DND-41 (cell line): ENCODE results near the gene WFIKKN2.

Experiments used
- ATAC-seq: fragments of 200-7000 bp; cut with Tn5 transposase; 3 replicates; pipeline ENCODE4 v1.9.1; 2021; ENCODE audit warnings: low read depth; ENCODE audit not compliant: insufficient read depth
- DNase-seq: peaks from one replicate; pipeline ENCODE4 v3.0.0-alpha.2; 2020
- H2AFZ ChIP-seq: 2 replicates; pipeline ENCODE4 v1.6.0; 2012; ENCODE audit warnings: low read depth, low read length
- H3K27ac ChIP-seq: 2 replicates; pipeline ENCODE4 v1.5.1; 2012; ENCODE audit warnings: low read length, inconsistent platforms
- H3K27me3 ChIP-seq: fragments of 200-600 bp; sonication (generic); 2 replicates; pipeline ENCODE4 v1.6.0; 2012; ENCODE audit warnings: low read length, mild to moderate bottlenecking, inconsistent platforms; ENCODE audit not compliant: insufficient read depth, poor library complexity
- H3K36me3 ChIP-seq: 2 replicates; pipeline ENCODE4 v1.5.1; 2012; ENCODE audit warnings: low read length, inconsistent platforms; ENCODE audit not compliant: insufficient read depth
- H3K4me1 ChIP-seq: 2 replicates; pipeline ENCODE4 v1.5.1; 2012; ENCODE audit warnings: mild to moderate bottlenecking, low read length; ENCODE audit not compliant: insufficient read depth
- H3K4me2 ChIP-seq: 2 replicates; pipeline ENCODE4 v1.6.0; 2012; ENCODE audit warnings: mild to moderate bottlenecking, moderate library complexity, low read length, inconsistent platforms; ENCODE audit not compliant: insufficient read depth
- H3K4me3 ChIP-seq, 2 experiments: fragments of 200-600 bp in 1 of 2; shearing (Covaris generic) in 1 of 2; 2 replicates each; pipeline ENCODE4 v1.5.1; 2012 to 2016; ENCODE audit warnings: inconsistent platforms in 2 of 2, low read length in 2 of 2, mild to moderate bottlenecking in 2 of 2, low read depth in 1 of 2, moderate library complexity in 1 of 2
- H3K79me2 ChIP-seq: 2 replicates; pipeline ENCODE4 v1.6.0; 2012; ENCODE audit warnings: low read length, inconsistent platforms; ENCODE audit not compliant: insufficient read depth
- H3K9ac ChIP-seq: 2 replicates; pipeline ENCODE4 v1.6.0; 2012; ENCODE audit warnings: low read depth, mild to moderate bottlenecking, inconsistent platforms, low read length, moderate library complexity
- H3K9me3 ChIP-seq: 2 replicates; pipeline ENCODE4 v1.5.1; 2012; ENCODE audit warnings: low read length, moderate library complexity, mild to moderate bottlenecking, inconsistent platforms; ENCODE audit not compliant: insufficient read depth, severe bottlenecking
- H4K20me1 ChIP-seq: 2 replicates; pipeline ENCODE4 v1.6.0; 2012; ENCODE audit warnings: low read length; ENCODE audit not compliant: insufficient read depth
- EZH2 ChIP-seq: IDR thresholded peaks from 3 replicates; pipeline ENCODE4 v1.6.1; 2012; ENCODE audit warnings: borderline replicate concordance, low read depth, mild to moderate bottlenecking, moderate library complexity, low read length, inconsistent platforms; ENCODE audit not compliant: severe bottlenecking
- TF ChIP-seq, protein P1 (sequence below): IDR thresholded peaks from 2 replicates; pipeline ENCODE4 v1.5.1; 2012; ENCODE audit warnings: borderline replicate concordance, low read length, moderate library complexity, mild to moderate bottlenecking; ENCODE audit not compliant: poor library complexity, severe bottlenecking; ENCODE audit errors: extremely low read depth

The WFIKKN2 gene

DNA sequence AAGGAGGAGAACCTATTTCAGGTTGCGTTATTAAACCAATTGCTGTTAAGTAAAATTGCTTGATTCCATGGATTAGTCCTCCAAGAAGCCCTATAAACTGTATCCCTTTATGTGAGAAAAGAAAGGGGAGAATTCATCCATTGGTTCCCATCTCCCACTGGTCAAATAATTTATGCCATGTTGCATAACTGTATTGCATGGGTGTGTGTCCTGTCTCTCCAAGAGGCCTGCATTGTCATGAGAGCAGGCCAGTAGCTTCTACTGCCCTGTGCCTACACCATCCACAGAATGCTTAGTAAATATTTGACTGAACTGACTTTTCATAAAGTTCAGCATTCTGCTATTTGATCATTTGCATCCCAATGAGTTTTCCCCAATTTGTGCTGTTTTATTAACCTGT lies 42.5 kb downstream of the WFIKKN2 start:
- Histone ChIP-seq H3K27ac (no peak overlapping the region), H3K27me3 (no peaks in the 10 kb centered on the region), H3K4me3 (no peak overlapping the region), H3K79me2 (no peaks in the 10 kb centered on the region), H4K20me1 (no peaks in the 10 kb centered on the region), H3K9ac (no peak overlapping the region), H2AFZ (no peak overlapping the region), H3K4me2 (no peak overlapping the region), H3K36me3 (no peaks in the 10 kb centered on the region), H3K9me3 (no peaks in the 10 kb centered on the region), H3K4me1 (peaks cover 7% of the 10 kb centered on the region)
- TF ChIP-seq, protein P1, sequence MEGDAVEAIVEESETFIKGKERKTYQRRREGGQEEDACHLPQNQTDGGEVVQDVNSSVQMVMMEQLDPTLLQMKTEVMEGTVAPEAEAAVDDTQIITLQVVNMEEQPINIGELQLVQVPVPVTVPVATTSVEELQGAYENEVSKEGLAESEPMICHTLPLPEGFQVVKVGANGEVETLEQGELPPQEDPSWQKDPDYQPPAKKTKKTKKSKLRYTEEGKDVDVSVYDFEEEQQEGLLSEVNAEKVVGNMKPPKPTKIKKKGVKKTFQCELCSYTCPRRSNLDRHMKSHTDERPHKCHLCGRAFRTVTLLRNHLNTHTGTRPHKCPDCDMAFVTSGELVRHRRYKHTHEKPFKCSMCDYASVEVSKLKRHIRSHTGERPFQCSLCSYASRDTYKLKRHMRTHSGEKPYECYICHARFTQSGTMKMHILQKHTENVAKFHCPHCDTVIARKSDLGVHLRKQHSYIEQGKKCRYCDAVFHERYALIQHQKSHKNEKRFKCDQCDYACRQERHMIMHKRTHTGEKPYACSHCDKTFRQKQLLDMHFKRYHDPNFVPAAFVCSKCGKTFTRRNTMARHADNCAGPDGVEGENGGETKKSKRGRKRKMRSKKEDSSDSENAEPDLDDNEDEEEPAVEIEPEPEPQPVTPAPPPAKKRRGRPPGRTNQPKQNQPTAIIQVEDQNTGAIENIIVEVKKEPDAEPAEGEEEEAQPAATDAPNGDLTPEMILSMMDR = no peak
- no peak for DNase-seq
- no peak for ATAC-seq

DNA sequence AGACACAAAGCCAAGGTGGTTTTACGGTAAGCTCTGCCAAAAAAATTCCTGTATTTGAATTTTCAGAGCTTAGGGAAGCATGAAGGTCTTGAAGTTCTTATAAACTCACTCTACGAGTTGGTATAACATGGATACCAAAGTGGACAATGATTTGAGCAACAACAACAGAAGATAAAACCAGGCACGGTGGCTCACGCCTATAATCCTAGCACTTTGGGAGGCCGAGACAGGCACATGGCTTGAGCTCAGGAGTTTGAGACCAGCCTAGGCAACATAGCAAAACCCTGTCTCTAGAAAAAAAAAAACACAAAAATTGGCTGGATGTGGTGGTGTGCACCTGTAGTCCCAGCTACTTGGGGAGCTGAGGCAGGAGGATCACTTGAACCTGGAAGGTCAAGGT lies 43.7 kb downstream of the WFIKKN2 start:
- Histone ChIP-seq H3K27ac (no peak overlapping the region), H3K9ac (no peak overlapping the region), H2AFZ (no peak overlapping the region), H3K79me2 (no peaks in the 10 kb centered on the region), H3K36me3 (no peaks in the 10 kb centered on the region), H3K9me3 (no peaks in the 10 kb centered on the region), H3K4me3 (no peak overlapping the region), H4K20me1 (no peaks in the 10 kb centered on the region), H3K27me3 (no peaks in the 10 kb centered on the region), H3K4me2 (no peak overlapping the region), H3K4me1 (no peaks in the 10 kb centered on the region)
- no peak for ATAC-seq
- DNase-seq = no peak
- no peak for TF ChIP-seq EZH2
- TF ChIP-seq, protein P1 = no peak

DNA sequence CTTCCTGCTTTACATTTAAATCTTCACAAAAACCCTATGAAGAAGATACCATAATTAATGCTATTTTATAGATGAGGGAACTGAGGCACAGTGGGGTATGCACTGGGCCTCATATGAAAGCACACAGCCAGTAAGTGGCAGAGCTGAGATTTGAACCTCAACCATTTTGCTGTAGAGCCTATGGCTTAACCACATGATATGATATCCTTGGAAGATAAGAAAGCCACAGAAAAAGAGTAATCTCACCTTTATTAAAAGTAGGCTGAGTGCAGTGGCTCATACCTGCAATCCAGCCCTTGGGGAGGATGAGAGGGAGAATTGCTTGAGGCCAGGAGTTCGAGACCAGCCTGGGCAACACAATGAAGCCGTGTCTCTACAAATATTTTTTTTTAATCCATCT lies 45.8 kb downstream of the WFIKKN2 start:
- Histone ChIP-seq H3K4me3 (no peak overlapping the region), H2AFZ (no peak overlapping the region), H3K9me3 (no peaks in the 10 kb centered on the region), H3K9ac (no peak overlapping the region), H3K79me2 (no peaks in the 10 kb centered on the region), H3K4me2 (no peak overlapping the region), H3K27ac (no peak overlapping the region), H3K36me3 (no peaks in the 10 kb centered on the region), H4K20me1 (no peaks in the 10 kb centered on the region; the same call in 1 of the 2 replicates), H3K27me3 (no peaks in the 10 kb centered on the region), H3K4me1 (no peaks in the 10 kb centered on the region)
- TF ChIP-seq EZH2 = no peak
- TF ChIP-seq, protein P1 = no peak
- ATAC-seq = no peak
- DNase-seq = no peak

DNA sequence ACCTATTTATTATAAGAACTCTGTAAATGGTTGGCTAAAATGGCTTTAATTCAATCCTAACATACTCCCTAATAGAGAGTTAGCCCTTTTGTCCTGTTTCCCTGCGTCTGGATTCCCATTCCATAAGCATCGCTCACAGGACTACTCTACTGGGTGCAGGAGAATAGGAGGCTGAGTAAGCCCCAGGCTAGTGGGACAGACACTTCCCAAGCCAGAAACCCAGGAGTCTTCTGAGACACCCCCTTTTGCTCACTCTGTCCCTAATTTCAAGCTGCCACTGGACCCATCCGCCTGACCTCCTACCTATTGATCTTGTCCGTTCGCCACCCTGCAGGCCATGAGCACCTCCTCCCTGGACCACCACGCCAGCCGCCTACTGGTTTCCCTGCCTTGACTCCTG lies 47.5 kb downstream of the WFIKKN2 start:
- ATAC-seq = no peak
- H3K9me3 ChIP-seq = no peaks in the 10 kb centered on the region
- H4K20me1 ChIP-seq = no peaks in the 10 kb centered on the region; the same call in 1 of the 2 replicates
- H3K4me2 ChIP-seq = no peak overlapping the region
- no peaks in the 10 kb centered on the region for H3K36me3 ChIP-seq
- H3K79me2 ChIP-seq = no peaks in the 10 kb centered on the region
- no peaks in the 10 kb centered on the region for H3K4me1 ChIP-seq
- H2AFZ ChIP-seq = no peak overlapping the region
- no peak overlapping the region for H3K4me3 ChIP-seq
- H3K9ac ChIP-seq = no peak overlapping the region
- no peaks in the 10 kb centered on the region for H3K27me3 ChIP-seq
- TF ChIP-seq, protein P1 = no peak
- no peak for TF ChIP-seq EZH2
- no peak for DNase-seq
- no peak overlapping the region for H3K27ac ChIP-seq
